Immature natural killer cell (primary cell): Measurements from ENCODE around the gene DOK4. TPM values are rescaled to one million over a fixed set of nuclear protein-coding genes. Genes with fewer than 3 reads are reported as not detected.
"Not testable (repeated sequence)": the region's sequence is repeated elsewhere in the genome, so short reads cannot be mapped to it uniquely, and the experiment has no call there.

Experiments
- DNase-seq, 3 donors: peaks; one replicate each; pipeline ENCODE4 v3.0.0; 2022; ENCODE audit warnings: mixed read lengths in 1 of 3
- H3K27ac Mint-ChIP-seq, 6 donors: one replicate each; pipeline ENCODE4 v1.8.0; 2020; ENCODE audit warnings: mixed read lengths in 6 of 6, mild to moderate bottlenecking in 5 of 6, inconsistent platforms in 4 of 6, moderate library complexity in 3 of 6
- H3K27me3 Mint-ChIP-seq, 3 donors: one replicate each; pipeline ENCODE4 v1.8.0; 2020 to 2021; ENCODE audit warnings: low read depth in 3 of 3, mild to moderate bottlenecking in 3 of 3, mixed read lengths in 3 of 3, moderate library complexity in 3 of 3, inconsistent platforms in 1 of 3
- H3K36me3 Mint-ChIP-seq, 3 donors: one replicate each; pipeline ENCODE4 v1.8.0; 2020; ENCODE audit warnings: mixed read lengths in 3 of 3, inconsistent platforms in 2 of 3, mild to moderate bottlenecking in 2 of 3
- H3K4me1 Mint-ChIP-seq, 2 donors: one replicate each; pipeline ENCODE4 v1.8.0; 2020; ENCODE audit warnings: inconsistent platforms in 2 of 2, mild to moderate bottlenecking in 2 of 2, mixed read lengths in 2 of 2, moderate library complexity in 1 of 2
- H3K4me3 Mint-ChIP-seq, 5 donors: one replicate each; pipeline ENCODE4 v1.8.0; 2020; ENCODE audit warnings: mild to moderate bottlenecking in 5 of 5, mixed read lengths in 5 of 5, inconsistent platforms in 3 of 5, moderate library complexity in 3 of 5
- H3K9me3 Mint-ChIP-seq, 6 donors: one replicate each; pipeline ENCODE4 v1.8.0; 2020; ENCODE audit warnings: mild to moderate bottlenecking in 6 of 6, mixed read lengths in 6 of 6, inconsistent platforms in 4 of 6, moderate library complexity in 3 of 6
- polyA plus RNA-seq, 3 donors: library from polyadenylated mRNA; unstranded; fragments of 300-500 nt; fragmentation: Illumina TruSeq; gene quantifications; one replicate each; pipeline ENCODE4 v1.2.3, GENCODE V29; 2021

Gene DOK4
- polyA plus RNA-seq, 3 donors from 2014 or later: 2.2 to 3.2 (median 2.8) TPM

DNA sequence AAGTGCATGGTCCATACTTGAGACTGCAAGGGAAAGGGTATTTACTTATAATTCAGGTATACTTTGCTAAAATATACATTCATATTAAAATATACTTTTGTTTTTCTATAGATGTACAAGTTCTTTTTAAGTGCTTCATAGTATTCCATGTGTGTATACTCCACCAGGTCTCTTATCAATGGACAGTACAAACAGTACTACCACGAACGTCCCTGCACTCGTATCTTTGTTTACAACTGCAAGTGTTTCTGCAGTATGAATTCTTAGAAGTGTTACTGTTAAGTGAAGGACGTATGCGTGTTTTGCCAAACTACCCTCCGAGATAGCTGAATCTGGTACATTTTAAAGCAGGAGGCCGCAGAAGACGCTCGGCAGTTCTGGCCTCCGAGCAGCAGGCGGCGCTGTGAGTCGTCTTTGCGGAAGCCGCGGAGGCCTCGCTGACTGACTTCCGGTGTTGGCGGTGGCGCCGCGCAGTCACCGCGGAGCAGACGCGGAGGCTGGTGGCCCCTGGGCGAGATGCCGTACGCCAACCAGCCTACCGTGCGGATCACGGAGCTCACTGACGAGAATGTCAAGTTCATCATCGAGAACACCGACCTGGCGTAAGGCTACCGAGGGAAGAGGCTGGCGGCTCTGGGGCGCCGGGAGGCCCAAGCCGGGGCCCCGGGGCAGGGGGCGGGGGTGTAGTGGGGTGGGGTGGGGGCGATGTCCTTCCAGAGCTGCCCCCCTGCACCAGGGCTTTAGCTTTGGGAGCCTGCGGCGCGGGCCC is 23.9 kb downstream of the DOK4 start, which contains the start of gene POLR2C:
Gene POLR2C, plus strand, starts transcription at position 471 of the 769 bp plus-strand sequence. Its CDS starts 46 bp downstream, at position 517.
- Mint-ChIP-seq H3K9me3 (no peaks in the 10 kb centered on the region), H3K4me3 (peak within 1 kb of the TSS; percentile 93 to 100 (median 98)), H3K27ac (peak within 1 kb of the TSS; percentile 87 to 99 (median 96)), H3K36me3 (peaks cover 3 to 22% (median 13%) of the 10 kb centered on the region in 3 donors), H3K27me3 (peaks cover 0 to 9% (median 4%) of the 10 kb centered on the region in 3 donors), H3K4me1 (peaks cover 29 to 43% of the 10 kb centered on the region in 2 donors)
- peak; percentile 87 to 90 (median 89) for DNase-seq

- H3K27ac Mint-ChIP-seq: no peak overlapping the region
- peaks cover 20 to 28% (median 23%) of the 10 kb centered on the region in 3 donors for H3K36me3 Mint-ChIP-seq
- H3K4me1 Mint-ChIP-seq: peaks cover 5 to 21% of the 10 kb centered on the region in 2 donors
- no peak for DNase-seq
- H3K4me3 Mint-ChIP-seq: no peak overlapping the region
- H3K27me3 Mint-ChIP-seq: no peaks in the 10 kb centered on the region
- H3K9me3 Mint-ChIP-seq: no peaks in the 10 kb centered on the region
Measured at GRCh38 chr16:57452021-57452420, 34.3 kb downstream of the DOK4 start.

- Mint-ChIP-seq H3K9me3 (no peaks in the 10 kb centered on the region), H3K27me3 (peaks cover 0 to 1% (median 0%) of the 10 kb centered on the region in 3 donors), H3K36me3 (peaks cover 4 to 7% (median 6%) of the 10 kb centered on the region in 3 donors), H3K27ac (peak within 1 kb of the TSS; percentile 80 to 93 (median 85)), H3K4me1 (peaks cover 16 to 33% of the 10 kb centered on the region in 2 donors), H3K4me3 (peak within 1 kb of the TSS; percentile 89 to 91 (median 90))
- DNase-seq: peak; percentile 88 to 91 (median 91)
Measured at GRCh38 chr16:57447186-57447962, 38.9 kb downstream of the DOK4 start, which contains the start of the genes CIAPIN1 and COQ9. TSS of gene CIAPIN1 (minus strand) at chr16:57447385. CDS start at chr16:57440928, 6,457 bp downstream. TSS of gene COQ9 (plus strand) at chr16:57447479. CDS start at chr16:57447506, 27 bp downstream.

DNA sequence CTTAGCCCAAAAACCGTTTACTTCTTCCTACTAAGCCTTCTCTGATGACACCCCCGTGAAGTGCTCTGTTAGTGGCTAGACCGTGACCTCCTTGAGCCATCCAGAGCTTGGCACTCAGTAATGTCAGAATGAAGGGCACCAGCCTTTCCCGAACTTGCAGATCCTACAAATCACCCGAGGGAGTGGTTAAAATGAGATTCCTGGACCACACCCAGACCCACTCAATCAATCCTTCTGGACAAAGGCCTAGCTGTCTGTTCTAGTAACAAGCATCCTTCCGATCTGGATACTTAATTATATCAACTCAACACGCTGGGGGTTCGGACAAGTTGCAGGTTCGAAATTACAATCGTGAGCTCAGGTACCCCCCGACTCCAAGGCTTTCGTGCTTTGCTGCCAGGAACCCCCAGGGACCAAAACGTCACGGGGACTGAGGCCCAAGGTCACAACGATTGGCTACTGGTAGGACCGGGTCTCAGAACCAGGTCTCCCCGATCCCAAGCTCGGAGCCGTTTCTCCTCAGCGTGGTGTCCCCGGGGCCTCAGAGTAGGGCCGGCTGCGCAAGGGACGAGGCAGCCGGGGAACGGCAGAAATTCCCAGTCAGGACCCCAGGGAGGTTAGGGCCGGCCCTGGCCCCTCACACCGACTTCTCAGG is 39.6 kb downstream of the DOK4 start:
- H3K9me3 Mint-ChIP-seq: peaks cover 0 to under 1% (median 0%) of the 10 kb centered on the region in 6 donors
- peaks cover 4 to 7% (median 7%) of the 10 kb centered on the region in 3 donors for H3K36me3 Mint-ChIP-seq
- H3K4me1 Mint-ChIP-seq: peaks cover 17 to 33% of the 10 kb centered on the region in 2 donors
- no peak for DNase-seq
- peaks cover 0 to 1% (median 0%) of the 10 kb centered on the region in 3 donors for H3K27me3 Mint-ChIP-seq
- H3K4me3 Mint-ChIP-seq: peak overlapping the region; percentile 89 to 91 (median 90)
- peak overlapping the region; percentile 80 to 93 (median 85) for H3K27ac Mint-ChIP-seq

- no peak for DNase-seq
- Mint-ChIP-seq H3K36me3 (peaks cover 9 to 15% (median 11%) of the 10 kb centered on the region in 3 donors), H3K4me3 (peak overlapping the region in 2 of 5 donors; percentile 21 to 48), H3K27me3 (peaks cover 0 to 2% (median 1%) of the 10 kb centered on the region in 3 donors), H3K27ac (no peak overlapping the region), H3K9me3 (peaks cover under 1 to 4% (median 2%) of the 10 kb centered on the region in 6 donors), H3K4me1 (peaks cover 18 to 33% of the 10 kb centered on the region in 2 donors)
Measured at GRCh38 chr16:57445510-57445909, 40.8 kb downstream of the DOK4 start.

DNA sequence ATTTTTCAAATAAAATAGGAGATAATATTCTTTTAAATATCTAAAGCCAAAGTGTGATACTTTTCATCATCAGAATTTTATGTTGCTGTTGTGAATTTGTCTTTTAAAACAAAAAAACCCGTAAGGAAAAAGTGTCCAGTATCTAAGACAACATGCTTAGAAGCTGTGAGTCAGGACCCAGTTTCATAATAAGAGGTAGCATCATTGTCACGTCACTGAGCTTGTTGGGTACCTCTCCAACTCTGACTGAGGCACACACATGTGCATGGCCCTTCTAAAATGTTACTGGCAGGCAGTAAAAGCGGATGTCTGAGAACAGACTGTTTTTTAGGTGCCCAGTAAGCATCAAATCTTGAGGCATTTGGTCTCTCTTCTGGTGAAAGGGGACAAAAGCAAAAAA is 41.6 kb downstream of the DOK4 start:
- no peak for DNase-seq
- Mint-ChIP-seq H3K4me3 (no peak overlapping the region), H3K9me3 (peaks cover 7 to 12% (median 10%) of the 10 kb centered on the region in 6 donors), H3K27ac (no peak overlapping the region), H3K36me3 (peaks cover 17 to 23% (median 19%) of the 10 kb centered on the region in 3 donors), H3K27me3 (peaks cover 0 to 2% (median 1%) of the 10 kb centered on the region in 3 donors), H3K4me1 (peaks cover 18 to 32% of the 10 kb centered on the region in 2 donors)

DNA sequence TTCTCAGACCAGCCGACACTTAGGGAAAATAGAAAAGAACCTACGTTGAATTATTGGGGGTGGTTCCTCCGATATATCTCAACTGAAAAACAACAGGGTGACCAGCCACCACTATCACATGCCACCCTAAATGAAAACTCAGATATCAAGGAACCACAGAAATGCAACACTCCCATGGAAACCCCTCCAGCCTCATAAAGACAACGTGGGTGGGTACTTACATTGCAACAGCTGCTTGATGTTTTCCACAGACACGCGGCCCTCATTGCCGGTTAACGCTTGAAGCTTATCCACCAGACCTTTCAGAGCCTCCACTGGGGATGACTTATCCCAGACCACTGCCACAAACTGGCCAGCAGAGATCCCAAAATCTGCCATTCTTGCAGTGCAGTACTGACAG is 45.7 kb downstream of the DOK4 start:
- H3K27ac Mint-ChIP-seq, DNase-seq, H3K4me1 Mint-ChIP-seq, H3K4me3 Mint-ChIP-seq, H3K27me3 Mint-ChIP-seq: not testable (repeated sequence)
- peaks cover 38 to 44% (median 41%) of the 10 kb centered on the region in 3 donors for H3K36me3 Mint-ChIP-seq
- peaks cover 10 to 14% (median 12%) of the 10 kb centered on the region in 6 donors for H3K9me3 Mint-ChIP-seq

DNA sequence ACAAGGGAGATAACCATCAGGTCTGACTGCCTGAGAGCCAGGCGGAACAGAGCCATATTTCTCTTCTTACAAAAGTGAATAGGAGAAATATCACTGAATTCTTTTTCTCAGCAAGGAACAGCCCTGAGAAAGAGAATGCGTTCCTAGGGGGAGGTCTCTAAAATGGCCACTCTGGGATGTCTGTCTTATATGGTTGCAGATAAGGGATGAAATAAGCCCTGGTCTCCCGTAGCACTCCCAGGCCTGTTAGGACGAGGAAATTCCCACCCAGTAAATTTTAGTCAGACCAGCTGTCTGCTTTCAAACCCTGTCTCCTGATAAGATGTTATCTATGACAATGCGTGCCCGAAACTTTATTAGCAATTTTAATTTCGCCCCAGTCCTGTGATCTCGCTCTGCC is 46.3 kb downstream of the DOK4 start:
- Mint-ChIP-seq H3K36me3 (peaks cover 40 to 46% (median 41%) of the 10 kb centered on the region in 3 donors), H3K9me3 (peaks cover 10 to 14% (median 12%) of the 10 kb centered on the region in 6 donors), H3K27ac (peak overlapping the region in 1 of 6 donors; percentile 19)
- H3K4me1 Mint-ChIP-seq, H3K27me3 Mint-ChIP-seq, DNase-seq, H3K4me3 Mint-ChIP-seq: not testable (repeated sequence)

- Mint-ChIP-seq H3K27ac (no peak overlapping the region), H3K4me1 (no peaks in the 10 kb centered on the region), H3K36me3 (peaks cover 40 to 78% (median 48%) of the 10 kb centered on the region in 3 donors), H3K4me3 (no peak overlapping the region), H3K9me3 (peaks cover 9 to 13% (median 10%) of the 10 kb centered on the region in 6 donors), H3K27me3 (peaks cover 2 to 3% (median 2%) of the 10 kb centered on the region in 3 donors)
- no peak for DNase-seq
Measured at GRCh38 chr16:57435838-57436237, 50.5 kb downstream of the DOK4 start.

- no peak overlapping the region for H3K4me3 Mint-ChIP-seq
- no peaks in the 10 kb centered on the region for H3K4me1 Mint-ChIP-seq
- H3K27me3 Mint-ChIP-seq: peaks cover 2 to 3% (median 2%) of the 10 kb centered on the region in 3 donors
- peaks cover 30 to 73% (median 37%) of the 10 kb centered on the region in 3 donors for H3K36me3 Mint-ChIP-seq
- H3K27ac Mint-ChIP-seq: no peak overlapping the region
- H3K9me3 Mint-ChIP-seq: peaks cover 0 to 3% (median 0%) of the 10 kb centered on the region in 6 donors
- no peak for DNase-seq
Measured at GRCh38 chr16:57434003-57434402, 52.3 kb downstream of the DOK4 start.

DNA sequence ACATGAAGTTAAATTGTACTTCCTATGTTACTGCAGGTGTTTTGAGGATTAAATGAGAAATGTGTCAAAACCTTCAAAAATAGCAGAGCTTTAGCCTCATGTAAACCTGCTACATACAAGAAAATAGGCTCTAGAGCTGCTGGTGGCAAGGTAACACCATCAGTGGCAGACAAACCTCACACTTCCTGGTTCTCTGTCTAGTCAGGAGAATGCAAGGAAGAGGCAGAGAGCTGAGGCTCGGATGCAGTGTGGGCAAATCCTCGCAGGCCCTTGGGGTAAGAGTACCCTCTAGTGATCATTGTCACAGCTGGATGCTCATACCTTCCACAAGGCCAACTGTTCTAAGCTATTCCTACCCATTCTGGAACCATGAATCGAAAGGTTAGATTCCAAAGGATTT is 53.3 kb downstream of the DOK4 start:
- no peak for DNase-seq
- Mint-ChIP-seq H3K4me3 (no peak overlapping the region), H3K4me1 (no peaks in the 10 kb centered on the region), H3K27me3 (peaks cover 0 to 3% (median 2%) of the 10 kb centered on the region in 3 donors), H3K27ac (no peak overlapping the region), H3K9me3 (no peaks in the 10 kb centered on the region), H3K36me3 (peaks cover 24 to 72% (median 35%) of the 10 kb centered on the region in 3 donors)

DNA sequence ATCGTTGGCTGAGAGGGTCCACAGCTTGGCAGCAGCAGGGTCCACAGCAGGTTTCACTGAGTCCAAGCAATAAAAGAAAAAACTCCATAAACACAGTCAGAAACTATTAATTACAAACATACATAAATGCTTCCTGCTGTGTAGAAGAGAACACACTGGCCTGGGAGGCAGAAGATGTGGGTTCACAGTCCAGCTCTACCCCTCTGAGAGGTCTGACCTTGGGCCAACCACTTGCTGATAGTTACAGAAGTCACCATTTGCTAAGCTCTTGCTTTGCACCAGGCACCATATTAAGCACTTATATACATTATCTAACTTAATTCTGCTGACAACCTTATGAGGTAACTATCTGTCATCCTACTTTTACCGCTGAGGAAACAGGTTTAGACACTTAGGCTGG is 53.8 kb downstream of the DOK4 start:
- peaks cover 29 to 74% (median 36%) of the 10 kb centered on the region in 3 donors for H3K36me3 Mint-ChIP-seq
- DNase-seq: no peak
- H3K4me1 Mint-ChIP-seq: no peaks in the 10 kb centered on the region
- H3K27ac Mint-ChIP-seq: no peak overlapping the region
- peaks cover 0 to 3% (median 2%) of the 10 kb centered on the region in 3 donors for H3K27me3 Mint-ChIP-seq
- no peaks in the 10 kb centered on the region for H3K9me3 Mint-ChIP-seq
- no peak overlapping the region for H3K4me3 Mint-ChIP-seq

DNA sequence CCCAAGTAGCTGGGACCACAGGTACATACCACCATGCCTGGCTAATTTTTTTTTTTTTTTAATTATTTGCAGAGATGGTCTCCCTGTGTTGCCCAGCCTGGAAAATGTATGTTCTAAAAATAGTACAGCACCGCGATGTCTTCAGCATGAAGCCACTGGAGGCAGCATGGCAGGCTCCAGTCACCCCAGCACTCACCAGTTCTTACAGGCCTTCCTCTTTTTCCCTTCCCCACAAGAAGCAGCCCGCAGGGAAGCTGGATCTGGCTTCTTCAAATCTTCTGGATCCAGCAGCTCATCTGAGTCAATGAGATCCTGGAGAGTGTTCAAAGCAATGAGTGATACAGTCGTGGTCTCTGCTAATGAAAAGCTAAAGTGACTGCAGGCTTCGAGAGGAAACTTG is 55.3 kb downstream of the DOK4 start:
- H3K9me3 Mint-ChIP-seq: no peaks in the 10 kb centered on the region
- H3K27me3 Mint-ChIP-seq: peaks cover 0 to 3% (median 2%) of the 10 kb centered on the region in 3 donors
- peaks cover 34 to 76% (median 40%) of the 10 kb centered on the region in 3 donors for H3K36me3 Mint-ChIP-seq
- DNase-seq: no peak
- H3K4me1 Mint-ChIP-seq: no peaks in the 10 kb centered on the region
- H3K27ac Mint-ChIP-seq: no peak overlapping the region
- H3K4me3 Mint-ChIP-seq: no peak overlapping the region
